HL-60/S4 treated with retinoic acid at 250 ng/mL for 4 days and 3 days (cell line): Measurements from ENCODE around the gene KLRC1.
"Not testable (repeated sequence)": the region's sequence is repeated elsewhere in the genome, so short reads cannot be mapped to it uniquely, and the experiment has no call there.

Source experiments
- in situ Hi-C: fragments of 300-500 bp; cut with MboI; formaldehyde crosslinking; loops from 2 replicates; pipeline ENCODE4 v1.7.0; 2022; ENCODE audit warnings: low sequenced_read_pairs

KLRC1 gene

GRCh38 chr12:10453156-10453555 is at the start of gene KLRC1:
Gene KLRC1 (minus strand): TSS chr12:10453377. CDS start chr12:10451156, 2,221 bp downstream.
- in situ Hi-C loops = no loop called here

DNA sequence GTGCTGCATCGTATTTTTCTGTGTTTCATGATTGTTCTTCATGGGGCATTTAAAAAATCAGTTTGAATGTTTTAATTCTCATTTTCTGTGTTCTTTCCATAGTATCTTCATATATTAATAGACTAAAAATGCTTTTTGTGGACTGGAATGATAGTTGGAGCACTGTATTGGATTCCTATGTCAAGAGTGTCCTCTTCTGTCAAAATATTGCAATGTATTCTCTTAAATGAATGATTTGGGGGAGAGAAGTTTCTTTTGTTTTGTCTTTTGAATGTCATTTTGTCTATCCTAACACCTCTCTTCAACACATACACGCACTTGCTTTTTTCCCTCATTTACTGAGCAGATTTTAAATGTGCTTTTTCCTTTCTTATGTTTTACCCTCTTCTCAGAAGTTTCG is 47.9 kb upstream of the KLRC1 start:
- in situ Hi-C loops = no loop called here

- in situ Hi-C loops = no loop called here
Measured at GRCh38 chr12:10498042-10498441, 44.9 kb upstream of the KLRC1 start.

DNA sequence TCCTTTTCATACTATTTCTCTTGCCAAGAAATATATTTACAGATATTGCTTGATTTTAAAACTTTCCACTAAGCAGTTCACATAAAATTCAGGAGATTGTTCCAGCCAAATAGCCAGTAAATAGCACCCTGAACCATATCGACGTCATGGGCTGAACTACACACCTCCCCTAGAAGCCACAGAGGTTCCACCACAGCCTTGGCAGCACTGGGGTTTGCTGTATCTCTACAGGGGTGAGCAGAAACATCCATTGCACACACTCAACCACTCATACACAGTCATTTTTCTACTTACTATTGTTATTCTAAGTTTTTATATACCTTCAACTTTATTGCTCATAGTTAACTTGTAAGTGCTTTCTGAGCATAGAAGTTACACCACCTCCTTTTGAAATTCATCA is 44.4 kb upstream of the KLRC1 start:
- in situ Hi-C loops = no loop called here

GRCh38 chr12:10491766-10492165 is 38.6 kb upstream of the KLRC1 start:
- in situ Hi-C loops = no loop called here

DNA sequence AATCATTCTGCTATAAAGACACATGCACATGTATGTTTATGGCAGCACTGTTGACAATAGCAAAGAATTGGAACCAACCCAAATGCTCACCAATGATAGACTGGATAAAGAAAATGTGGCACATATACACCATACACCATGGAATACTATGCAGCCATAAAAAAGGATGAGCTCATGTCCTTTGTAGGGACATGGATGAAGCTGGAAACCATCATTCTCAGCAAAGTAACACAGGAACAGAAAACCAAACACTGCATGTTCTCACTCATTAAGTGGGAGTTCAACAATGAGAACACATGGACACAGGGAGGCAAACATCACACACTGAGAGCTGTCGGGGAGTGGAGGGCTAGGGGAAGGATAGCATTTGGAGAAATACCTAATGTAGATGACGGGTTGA is 34.2 kb upstream of the KLRC1 start:
- in situ Hi-C loops = not testable (repeated sequence)

DNA sequence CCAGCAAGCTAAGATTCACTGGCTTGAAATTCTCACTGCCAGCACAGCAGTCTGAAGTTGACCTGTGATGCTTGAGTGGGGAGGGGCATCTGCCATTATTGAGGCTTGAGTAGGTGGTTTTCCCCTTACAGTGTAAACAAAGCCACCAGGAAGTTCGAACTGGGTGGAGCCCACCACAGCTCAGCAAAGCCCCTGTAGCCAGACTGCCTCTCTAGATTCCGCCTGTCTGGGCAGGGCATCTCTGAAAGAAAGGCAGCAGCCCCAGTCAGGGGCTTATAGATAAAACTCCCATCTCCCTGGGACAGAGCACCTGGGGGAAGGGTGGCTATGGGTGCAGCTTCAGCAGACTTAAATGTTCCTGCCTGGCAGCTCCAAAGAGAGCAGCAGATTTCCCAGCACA is 28.7 kb upstream of the KLRC1 start:
- in situ Hi-C loops = not testable (repeated sequence)

DNA sequence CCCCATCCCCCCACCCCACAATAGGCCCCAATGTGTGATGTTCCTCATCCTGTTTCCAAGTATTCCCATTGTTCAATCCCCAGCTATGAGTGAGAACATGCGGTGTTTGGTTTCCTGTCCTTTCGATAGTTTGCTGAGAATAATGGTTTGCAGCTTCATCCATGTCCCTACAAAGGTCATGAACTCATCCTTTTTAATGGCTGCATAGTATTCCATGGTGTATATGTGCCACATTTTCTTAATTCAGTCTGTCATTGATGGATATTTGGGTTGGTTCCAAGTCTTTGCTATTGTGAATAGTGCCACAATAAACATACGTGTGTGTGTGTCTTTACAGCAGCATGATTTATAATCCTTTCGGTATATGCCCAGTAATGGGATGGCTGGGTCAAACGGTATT is 19.6 kb upstream of the KLRC1 start:
- in situ Hi-C loops = not testable (repeated sequence)

GRCh38 chr12:10469701-10470100 is 16.5 kb upstream of the KLRC1 start:
- in situ Hi-C loops = no loop called here

- in situ Hi-C loops = no loop called here
Measured at GRCh38 chr12:10466311-10466710, 13.1 kb upstream of the KLRC1 start.

GRCh38 chr12:10457760-10458159 is 4.6 kb upstream of the KLRC1 start:
- in situ Hi-C loops = no loop called here

DNA sequence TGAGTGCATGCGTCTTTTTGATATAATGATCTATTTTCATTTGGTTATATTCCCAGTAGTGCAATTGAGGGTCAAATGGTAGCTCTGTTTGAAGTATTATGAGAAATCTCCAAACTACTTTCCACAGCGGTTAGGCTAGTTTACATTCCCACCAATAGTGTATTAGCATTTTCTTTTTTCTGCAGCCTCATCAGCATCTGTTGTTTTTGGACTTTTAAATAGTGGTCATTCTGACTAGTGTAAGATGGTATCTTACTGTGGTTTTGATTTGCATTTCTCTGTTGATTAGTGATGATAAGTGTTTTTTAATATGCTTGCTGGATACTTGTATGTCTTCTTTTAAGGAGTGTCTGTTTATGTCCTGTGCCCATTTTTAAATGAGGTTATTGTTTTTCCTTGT is 3.7 kb upstream of the KLRC1 start:
- in situ Hi-C loops = no loop called here

- in situ Hi-C loops = no loop called here
Measured at GRCh38 chr12:10455766-10456165, 2.6 kb upstream of the KLRC1 start.

- in situ Hi-C loops = no loop called here
Measured at GRCh38 chr12:10454531-10454930, 1.4 kb upstream of the KLRC1 start.

- in situ Hi-C loops = no loop called here
Measured at GRCh38 chr12:10448236-10448635, 4.9 kb downstream of the KLRC1 start.

DNA sequence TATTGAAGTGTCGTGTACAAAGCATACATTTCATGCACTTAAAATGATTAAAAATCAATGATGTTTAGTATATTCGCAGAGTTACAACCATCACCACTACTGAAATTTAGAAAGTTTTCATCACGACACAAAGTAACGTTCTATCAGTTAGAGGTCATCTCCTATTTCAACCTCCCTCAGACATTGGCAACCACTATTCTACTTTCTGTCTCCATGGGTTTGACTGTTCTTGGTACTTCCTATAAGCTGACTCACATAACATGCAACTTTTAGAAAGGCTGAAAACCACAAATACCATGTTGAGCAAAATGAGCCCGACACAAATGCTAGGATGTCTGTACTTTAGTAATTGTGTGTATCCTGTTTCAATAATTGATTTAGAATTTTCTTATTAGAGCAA is 7.1 kb downstream of the KLRC1 start:
- in situ Hi-C loops = not testable (repeated sequence)

DNA sequence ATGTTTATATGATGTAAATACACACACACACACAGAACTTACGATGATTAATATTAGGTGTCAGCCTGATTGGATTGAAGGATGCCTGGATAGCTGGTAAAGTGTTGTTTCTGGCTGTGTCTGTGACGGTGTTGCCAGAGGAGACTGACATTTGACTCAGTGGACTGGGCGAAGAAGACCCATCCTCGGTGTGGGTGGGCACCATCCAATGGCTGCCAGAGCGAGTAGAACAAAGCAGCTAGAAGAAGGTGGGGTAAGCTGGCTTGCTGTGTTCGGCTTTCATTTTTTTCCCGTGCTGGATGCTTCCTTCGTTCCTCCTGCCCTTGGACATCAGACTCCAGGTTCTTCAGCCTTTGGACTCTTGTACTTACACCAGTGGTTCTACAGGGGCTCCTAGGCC is 12.0 kb downstream of the KLRC1 start:
- in situ Hi-C loops = not testable (repeated sequence)

DNA sequence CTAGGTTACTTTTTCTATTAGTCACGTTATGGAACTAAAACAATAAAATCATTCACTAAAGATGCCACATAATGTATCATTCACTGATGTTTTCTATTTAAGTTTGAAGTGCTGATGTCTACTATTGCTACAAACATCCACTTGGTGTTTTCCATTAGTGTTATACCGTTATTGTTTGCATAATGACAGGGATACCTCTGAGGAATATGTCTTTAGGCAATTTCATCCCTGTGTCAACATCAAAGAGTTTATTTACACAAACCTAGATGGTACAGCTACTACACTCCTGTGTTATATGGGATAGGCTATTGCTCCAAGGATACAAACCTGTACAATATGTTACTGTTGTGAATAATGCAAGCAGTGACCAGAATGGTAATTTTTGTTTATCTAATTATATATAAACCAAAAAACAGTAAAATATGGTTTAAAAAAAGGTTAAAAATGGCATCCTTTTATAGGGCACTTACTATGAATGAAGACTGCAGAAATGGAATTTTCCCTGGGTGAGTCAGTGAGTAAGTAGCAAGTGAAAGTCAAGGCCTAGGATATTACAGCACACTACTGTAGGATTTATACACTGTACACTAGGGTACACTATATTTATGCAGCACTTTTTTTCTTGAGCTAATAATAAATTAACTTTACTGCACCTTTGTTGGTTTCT is 13.4 kb downstream of the KLRC1 start:
- in situ Hi-C loops = not testable (repeated sequence)

- in situ Hi-C loops = not testable (repeated sequence)
Measured at GRCh38 chr12:10437601-10438000, 15.6 kb downstream of the KLRC1 start.

- in situ Hi-C loops = not testable (repeated sequence)
Measured at GRCh38 chr12:10435816-10436215, 17.4 kb downstream of the KLRC1 start, which contains the start of gene KLRC2. Gene KLRC2 (minus strand): TSS chr12:10436010. CDS start chr12:10435986, 24 bp downstream.

DNA sequence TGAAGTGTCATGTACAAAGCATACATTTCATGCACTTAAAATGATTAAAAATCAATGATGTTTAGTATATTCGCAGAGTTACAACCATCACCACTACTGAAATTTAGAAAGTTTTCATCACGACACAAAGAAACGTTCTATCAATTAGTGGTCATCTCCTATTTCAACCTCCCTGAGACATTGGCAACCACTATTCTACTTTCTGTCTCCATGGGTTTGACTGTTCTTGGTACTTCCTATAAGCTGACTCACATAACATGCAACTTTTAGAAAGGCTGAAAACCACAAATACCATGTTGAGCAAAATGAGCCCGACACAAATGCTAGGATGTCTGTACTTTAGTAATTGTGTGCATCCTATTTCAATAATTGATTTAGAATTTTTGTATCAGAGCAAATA is 22.6 kb downstream of the KLRC1 start:
- in situ Hi-C loops = not testable (repeated sequence)

DNA sequence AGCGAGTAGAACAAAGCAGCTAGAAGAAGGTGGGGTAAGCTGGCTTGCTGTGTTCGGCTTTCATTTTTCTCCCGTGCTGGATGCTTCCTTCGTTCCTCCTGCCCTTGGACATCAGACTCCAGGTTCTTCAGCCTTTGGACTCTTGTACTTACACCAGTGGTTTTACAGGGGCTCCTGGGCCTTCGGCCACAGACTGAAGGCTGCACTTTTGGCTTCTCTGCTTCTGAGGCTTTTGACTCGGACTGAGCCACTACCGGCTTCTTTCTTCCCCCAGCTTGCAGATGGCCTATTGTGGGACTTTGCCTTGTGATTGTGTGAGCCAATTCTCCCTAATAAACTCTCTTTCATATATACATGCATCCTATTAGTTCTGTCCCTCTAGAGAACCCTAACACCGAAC is 27.2 kb downstream of the KLRC1 start:
- in situ Hi-C loops = not testable (repeated sequence)

GRCh38 chr12:10424260-10424899 is 28.8 kb downstream of the KLRC1 start:
- in situ Hi-C loops = not testable (repeated sequence)
